GM19193 (cell line): ENCODE results near the gene NMRK1.

Experiments
- POLR2A ChIP-seq: IDR thresholded peaks from 4 replicates; pipeline ENCODE4 v1.6.1; 2011; ENCODE audit not compliant: insufficient read depth, insufficient read length; ENCODE audit errors: extremely low read depth

NMRK1 gene

GRCh38 chr9:75106857-75107256 is 18.9 kb upstream of the NMRK1 start:
- no peak for TF ChIP-seq POLR2A

- TF ChIP-seq POLR2A: no peak
These were observed 17.9 kb upstream of the NMRK1 start for GRCh38 chr9:75105841-75106240.

DNA sequence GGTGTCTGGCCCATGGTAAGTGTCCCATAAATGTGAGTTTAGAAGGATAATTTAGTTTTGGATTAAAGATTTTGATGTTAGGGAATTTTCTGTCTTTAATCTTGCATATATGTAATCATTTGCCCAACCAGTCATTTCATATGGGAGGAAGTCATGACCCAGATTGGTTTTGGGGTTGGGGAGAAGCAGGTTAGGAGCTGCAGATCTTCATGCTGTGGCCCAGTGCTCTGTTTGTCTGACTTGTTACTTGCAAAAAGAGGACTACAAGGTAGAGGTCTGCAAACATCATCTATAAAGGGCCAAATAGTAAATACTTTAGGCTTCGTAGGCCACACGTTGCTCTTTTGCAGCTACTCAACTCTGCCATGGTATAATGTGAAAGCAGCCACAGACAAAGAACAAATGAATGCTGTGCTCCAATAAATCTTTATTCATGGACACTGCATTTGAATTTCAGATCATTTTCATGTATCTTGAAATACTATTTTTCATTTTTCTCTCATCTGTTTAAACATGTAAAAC is 17.1 kb upstream of the NMRK1 start:
- no peak for TF ChIP-seq POLR2A

DNA sequence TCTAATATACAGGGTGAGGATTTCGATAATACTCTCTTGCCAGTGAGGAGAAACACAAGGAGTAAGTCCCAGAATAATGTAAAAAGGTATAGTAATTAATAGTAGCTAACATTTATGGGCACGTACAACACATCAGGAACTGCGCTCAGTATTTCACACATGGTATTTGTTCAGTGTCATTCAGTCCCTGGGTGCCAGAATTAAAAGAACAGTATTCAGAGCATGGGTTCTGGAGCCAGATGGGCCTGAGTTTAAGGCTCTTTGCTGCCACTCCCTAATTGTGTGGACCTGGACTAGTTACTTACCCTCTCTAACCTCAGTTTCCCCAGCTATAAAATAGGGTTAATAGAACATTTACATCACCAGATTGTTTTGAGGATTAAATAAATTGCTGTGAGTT is 16.7 kb upstream of the NMRK1 start:
- TF ChIP-seq POLR2A: no peak

DNA sequence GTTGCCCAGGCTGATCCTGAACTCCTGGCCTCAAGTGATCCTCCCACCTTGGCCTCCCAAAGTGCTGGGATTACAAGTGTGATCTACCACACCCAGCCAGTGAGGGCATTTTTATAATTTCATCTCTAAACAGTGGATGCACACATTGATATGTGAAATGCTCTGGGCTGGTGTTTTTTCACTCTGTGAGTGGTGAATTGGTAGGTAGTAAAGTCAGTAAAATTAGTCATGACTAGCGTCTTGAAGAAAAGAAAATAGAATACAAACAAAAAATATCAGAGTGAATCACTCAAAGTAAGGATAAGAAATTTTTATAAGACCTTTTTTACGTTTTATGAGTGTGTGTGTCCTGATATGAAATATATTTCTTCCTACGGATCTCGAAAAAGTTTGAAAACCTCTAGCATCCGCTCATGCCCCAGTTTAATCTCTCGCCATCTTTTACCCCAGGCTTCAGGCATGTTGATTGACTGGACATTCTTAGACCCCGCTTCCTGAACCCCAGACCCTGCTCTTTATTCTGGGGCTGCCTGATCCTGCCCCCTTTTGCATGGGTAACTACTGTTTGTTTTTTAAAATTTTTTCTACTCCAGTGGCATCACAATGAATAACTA is 14.3 kb upstream of the NMRK1 start:
- TF ChIP-seq POLR2A: no peak

- TF ChIP-seq POLR2A: no peak
These were observed 13.1 kb upstream of the NMRK1 start for GRCh38 chr9:75101004-75101588.

GRCh38 chr9:75096796-75097195 is 8.8 kb upstream of the NMRK1 start:
- TF ChIP-seq POLR2A: no peak

- TF ChIP-seq POLR2A: no peak
These were observed 4.8 kb upstream of the NMRK1 start for GRCh38 chr9:75092766-75093165.

DNA sequence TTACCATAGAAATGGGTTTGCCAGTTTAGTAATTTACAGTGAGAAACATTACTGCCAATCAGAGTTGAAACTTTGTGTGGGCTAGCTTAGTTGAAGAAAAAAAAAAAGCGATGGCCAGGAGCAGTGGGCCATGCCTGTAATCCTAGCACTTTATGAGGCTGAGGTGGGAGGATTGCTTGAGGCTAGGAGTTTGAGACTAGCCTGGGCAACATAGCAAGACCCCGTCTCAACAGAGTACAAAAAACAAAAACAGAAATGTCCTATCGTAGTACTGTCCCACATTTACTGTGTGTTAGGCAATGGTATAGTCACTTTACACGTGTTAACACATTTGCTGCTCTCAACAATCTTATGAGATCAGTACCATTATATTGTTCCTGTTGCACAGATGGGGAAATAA is 2.6 kb upstream of the NMRK1 start:
- TF ChIP-seq POLR2A: no peak

DNA sequence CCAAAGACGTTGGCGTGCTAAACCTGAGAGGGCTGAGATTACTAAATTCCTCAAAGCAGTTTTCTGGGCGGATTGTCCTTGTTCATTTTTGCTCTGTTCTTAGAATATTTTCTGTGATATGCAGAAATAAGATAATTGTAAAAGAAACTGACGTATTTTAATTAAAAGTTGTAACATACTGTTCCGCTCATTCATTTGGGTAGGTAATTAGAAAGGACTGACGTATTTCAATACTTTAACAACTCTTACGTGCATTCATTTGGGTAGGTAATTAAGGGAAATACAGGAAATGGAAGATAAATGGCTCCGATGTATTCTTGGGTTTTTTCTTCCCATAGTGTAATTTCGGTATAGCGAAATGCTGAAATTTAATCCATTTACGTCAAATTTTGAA is 1.4 kb upstream of the NMRK1 start:
- TF ChIP-seq POLR2A: no peak

DNA sequence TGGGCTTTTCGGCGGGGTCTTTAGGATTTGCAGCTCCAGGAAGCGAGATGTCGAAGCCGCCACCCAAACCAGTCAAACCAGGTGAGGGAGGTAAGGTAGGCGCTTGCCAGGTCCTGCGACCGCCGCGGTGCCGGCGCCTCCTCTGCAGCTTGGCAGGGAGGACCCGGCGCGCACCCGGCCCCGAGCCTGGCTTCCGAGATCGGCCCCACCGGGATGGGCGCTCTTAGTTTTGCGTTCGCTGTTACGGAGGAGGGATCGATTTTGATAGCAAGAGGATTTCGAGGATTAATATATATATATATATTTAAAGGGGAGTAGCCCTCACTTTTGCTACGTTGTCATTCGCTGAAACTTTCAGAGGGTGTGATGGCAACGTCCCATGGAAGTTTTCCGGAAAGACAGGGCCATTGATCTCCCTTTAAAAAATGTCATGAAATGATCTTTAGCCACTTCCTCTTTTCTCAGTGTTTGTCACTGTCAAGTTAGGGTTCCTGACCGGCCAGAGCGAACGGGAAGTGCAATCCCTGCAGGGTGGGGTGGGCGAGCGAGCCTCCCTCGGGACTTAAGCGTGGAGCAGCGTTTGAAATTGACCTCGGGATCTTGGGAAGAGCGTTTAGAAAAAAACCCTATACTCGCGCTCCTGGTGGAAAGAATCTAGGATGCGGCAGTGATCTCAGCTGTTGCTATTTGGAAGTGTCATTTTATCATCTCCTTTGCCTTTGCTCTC is 854 bp upstream of the NMRK1 start:
- TF ChIP-seq POLR2A: no peak

DNA sequence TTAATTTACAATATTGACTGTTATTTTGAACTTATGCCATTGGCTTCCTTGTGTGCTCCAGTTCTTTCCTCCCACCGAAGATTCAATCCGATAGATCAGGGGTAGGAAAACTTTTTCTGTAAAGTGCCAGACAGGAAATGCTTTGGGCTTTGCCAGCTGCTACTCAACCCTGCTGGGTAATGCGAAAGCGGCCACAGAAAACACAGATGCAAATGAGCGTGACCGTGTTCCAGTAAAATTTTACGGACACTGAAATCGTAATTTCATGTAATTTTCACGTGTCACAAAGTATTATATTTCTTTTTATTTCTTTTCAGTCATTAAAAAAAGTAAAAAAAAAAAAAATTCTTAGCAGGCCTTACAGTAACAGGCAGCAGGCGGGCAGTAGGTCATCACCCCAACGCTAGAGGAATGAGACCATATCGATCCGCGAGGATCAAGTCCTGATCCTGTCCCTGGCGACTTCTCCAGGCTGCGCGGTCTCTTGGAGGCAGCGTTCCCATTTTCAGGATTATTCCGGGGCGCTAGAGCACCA is 599 bp downstream of the NMRK1 start:
- no peak for TF ChIP-seq POLR2A

GRCh38 chr9:75086541-75087288 is 1.2 kb downstream of the NMRK1 start:
- TF ChIP-seq POLR2A: no peak

DNA sequence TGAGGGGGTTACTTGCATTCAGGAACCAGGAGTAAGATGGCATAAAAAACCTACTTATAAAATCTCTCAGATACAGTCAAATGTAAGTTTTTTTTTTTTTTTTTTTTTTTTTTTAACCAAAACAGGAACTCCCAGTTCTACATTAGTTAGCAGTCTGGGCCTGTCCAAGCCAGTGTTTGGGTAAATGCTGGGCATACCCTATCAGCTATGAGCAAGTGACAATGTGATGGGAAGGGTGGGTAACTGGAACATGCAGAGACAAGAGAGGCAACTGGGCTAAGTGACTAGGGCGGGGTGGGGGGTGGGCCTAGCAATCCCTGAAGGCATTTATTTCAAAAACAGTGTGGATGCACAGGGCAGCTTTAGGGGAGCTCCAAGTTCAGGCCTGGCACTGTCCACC is 2.3 kb downstream of the NMRK1 start:
- no peak for TF ChIP-seq POLR2A

DNA sequence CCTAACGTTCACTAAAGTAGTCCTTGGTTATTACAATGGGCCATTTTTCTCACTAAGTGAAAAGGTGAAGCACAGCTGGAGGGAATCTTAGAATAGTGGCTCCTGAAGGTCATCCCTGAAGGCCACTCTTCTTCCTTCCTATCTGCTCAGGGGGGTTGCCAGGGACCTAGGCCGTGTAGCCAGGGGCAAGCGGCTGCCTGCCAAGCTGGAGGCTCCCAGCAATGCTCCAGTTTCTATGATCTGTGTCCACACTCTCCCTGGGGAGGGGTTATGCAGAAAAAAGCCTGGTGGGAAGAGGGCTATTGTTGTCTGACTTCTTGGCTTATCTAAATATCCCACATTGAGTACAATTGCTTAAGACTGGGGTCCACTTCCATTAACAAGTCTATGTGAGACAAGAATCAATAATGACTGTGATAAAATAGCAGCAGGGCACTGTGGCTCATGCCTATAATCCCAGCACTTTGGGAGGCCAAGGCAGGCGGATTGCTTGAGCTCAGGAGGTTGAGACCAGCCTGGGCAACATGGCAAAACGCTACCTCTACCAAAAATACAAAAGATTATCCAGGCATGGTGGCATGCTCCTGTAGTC is 3.8 kb downstream of the NMRK1 start:
- TF ChIP-seq POLR2A: no peak
